KG1 (cell line): ENCODE results near the gene FOXP2.

Experiments used
- DNase-seq: peaks from one replicate; lab custom pipeline; 2025; lab: John Stamatoyannopoulos, UW

FOXP2 gene

GRCh38 chr7:114658216-114658615 is 243.6 kb downstream of the FOXP2 start:
- DNase-seq, result no peak

GRCh38 chr7:114659409-114660125 is 245.0 kb downstream of the FOXP2 start:
- no peak for DNase-seq

- DNase-seq, result no peak
Observed at GRCh38 chr7:114660126-114660486, 245.5 kb downstream of the FOXP2 start.

- DNase-seq, result no peak
Observed at GRCh38 chr7:114660753-114661152, 246.1 kb downstream of the FOXP2 start.

GRCh38 chr7:114662002-114662677 is 247.5 kb downstream of the FOXP2 start:
- no peak for DNase-seq

GRCh38 chr7:114663502-114663901 is 248.9 kb downstream of the FOXP2 start:
- DNase-seq, result no peak

GRCh38 chr7:114670676-114671075 is 256.1 kb downstream of the FOXP2 start:
- DNase-seq, result no peak

- DNase-seq, result no peak
Observed at GRCh38 chr7:114671563-114672123, 257.0 kb downstream of the FOXP2 start.

GRCh38 chr7:114678116-114678515 is 263.5 kb downstream of the FOXP2 start:
- DNase-seq, result no peak

GRCh38 chr7:114687238-114687637 is 272.6 kb downstream of the FOXP2 start:
- DNase-seq, result no peak

GRCh38 chr7:114688443-114689055 is 273.9 kb downstream of the FOXP2 start:
- no peak for DNase-seq

- no peak for DNase-seq
Observed at GRCh38 chr7:114689406-114689805, 274.8 kb downstream of the FOXP2 start.

- DNase-seq, result no peak
Observed at GRCh38 chr7:114691605-114692004, 277.0 kb downstream of the FOXP2 start.

- DNase-seq, result no peak
Observed at GRCh38 chr7:114695182-114695581, 280.6 kb downstream of the FOXP2 start.

- DNase-seq, result no peak
Observed at GRCh38 chr7:114700247-114700928, 285.8 kb downstream of the FOXP2 start.

- DNase-seq, result no peak
Observed at GRCh38 chr7:114703677-114704076, 289.1 kb downstream of the FOXP2 start.

- no peak for DNase-seq
Observed at GRCh38 chr7:114708646-114709045, 294.0 kb downstream of the FOXP2 start.

- DNase-seq, result no peak
Observed at GRCh38 chr7:114710499-114710898, 295.9 kb downstream of the FOXP2 start.

GRCh38 chr7:114711241-114711640 is 296.6 kb downstream of the FOXP2 start:
- DNase-seq, result no peak

GRCh38 chr7:114715907-114716306 is 301.3 kb downstream of the FOXP2 start:
- DNase-seq, result no peak

GRCh38 chr7:114718861-114719260 is 304.2 kb downstream of the FOXP2 start:
- no peak for DNase-seq

- DNase-seq, result no peak
Observed at GRCh38 chr7:114720725-114721124, 306.1 kb downstream of the FOXP2 start.
